ENCODE data around the gene PPP1R13B. TPM values are rescaled to one million over a fixed set of nuclear protein-coding genes. Genes with fewer than 3 reads are reported as not detected.

The PPP1R13B gene
- total RNA-seq, 1 donor from 2014 or later, result 13.1 TPM

GRCh38 chr14:103745424-103745823 lies 102.0 kb downstream of the PPP1R13B start:
- intact Hi-C loops (cut with micrococcal nuclease), result no loop called here

GRCh38 chr14:103744621-103745395 lies 102.6 kb downstream of the PPP1R13B start:
- intact Hi-C loops (cut with micrococcal nuclease), result no loop called here

GRCh38 chr14:103743691-103744090 lies 103.7 kb downstream of the PPP1R13B start:
- intact Hi-C loops (cut with micrococcal nuclease), result no loop called here

- intact Hi-C loops (cut with micrococcal nuclease), result no loop called here
These were observed 104.7 kb downstream of the PPP1R13B start for GRCh38 chr14:103742499-103743255.

- intact Hi-C loops (cut with micrococcal nuclease), result no loop called here
These were observed 105.5 kb downstream of the PPP1R13B start for GRCh38 chr14:103741876-103742275.

- intact Hi-C loops (cut with micrococcal nuclease), result no loop called here
These were observed 106.2 kb downstream of the PPP1R13B start for GRCh38 chr14:103740991-103741689.

GRCh38 chr14:103739793-103740501 lies 107.4 kb downstream of the PPP1R13B start:
- intact Hi-C loops (cut with micrococcal nuclease), result no loop called here

- intact Hi-C loops (cut with micrococcal nuclease), result no loop called here
These were observed 107.9 kb downstream of the PPP1R13B start for GRCh38 chr14:103739466-103739792.

GRCh38 chr14:103738701-103739451 lies 108.5 kb downstream of the PPP1R13B start:
- intact Hi-C loops (cut with micrococcal nuclease), result no loop called here

GRCh38 chr14:103738166-103738565 lies 109.2 kb downstream of the PPP1R13B start:
- intact Hi-C loops (cut with micrococcal nuclease), result no loop called here

- intact Hi-C loops (cut with micrococcal nuclease), result no loop called here
These were observed 109.8 kb downstream of the PPP1R13B start for GRCh38 chr14:103737432-103738045.

- intact Hi-C loops (cut with micrococcal nuclease), result no loop called here
These were observed 110.6 kb downstream of the PPP1R13B start for GRCh38 chr14:103736546-103737431.

- intact Hi-C loops (cut with micrococcal nuclease), result no loop called here
These were observed 111.4 kb downstream of the PPP1R13B start for GRCh38 chr14:103735815-103736545.

- intact Hi-C loops (cut with micrococcal nuclease), result no loop called here
These were observed 111.9 kb downstream of the PPP1R13B start for GRCh38 chr14:103735439-103735814.

GRCh38 chr14:103735022-103735421 lies 112.4 kb downstream of the PPP1R13B start:
- intact Hi-C loops (cut with micrococcal nuclease), result no loop called here

GRCh38 chr14:103734081-103734888 lies 113.1 kb downstream of the PPP1R13B start:
- intact Hi-C loops (cut with micrococcal nuclease), result no loop called here

GRCh38 chr14:103733651-103734050 lies 113.7 kb downstream of the PPP1R13B start:
- intact Hi-C loops (cut with micrococcal nuclease), result no loop called here

All from T-helper 1 cell treated with Interleukin-12 subunit alpha and Interleukin-12 subunit beta and Interleukin-4 antibody, amounts not matched to agents 30 ng/mL and 1 ng/mL, for 36 hours (primary cell).